OCI-LY7 (cell line): ENCODE data around the gene P2RX5.

Experiments
- EZH2phosphoT487 ChIP-seq: fragments of 200-600 bp; sonication (generic); IDR thresholded peaks from 2 replicates; pipeline ENCODE4 v1.6.1; 2018; ENCODE audit warnings: low read depth, borderline replicate concordance, mild to moderate bottlenecking, mixed run types, antibody characterized with exemption, low read length, moderate library complexity, mixed read lengths
- TF ChIP-seq, protein P1 (sequence below): fragments of 200-600 bp; sonication (generic); conservative IDR thresholded peaks from 2 replicates; pipeline ENCODE4 v1.5.1; 2014; ENCODE audit warnings: mild to moderate bottlenecking, antibody characterized with exemption, low read length, moderate library complexity, mixed read lengths

DNA sequence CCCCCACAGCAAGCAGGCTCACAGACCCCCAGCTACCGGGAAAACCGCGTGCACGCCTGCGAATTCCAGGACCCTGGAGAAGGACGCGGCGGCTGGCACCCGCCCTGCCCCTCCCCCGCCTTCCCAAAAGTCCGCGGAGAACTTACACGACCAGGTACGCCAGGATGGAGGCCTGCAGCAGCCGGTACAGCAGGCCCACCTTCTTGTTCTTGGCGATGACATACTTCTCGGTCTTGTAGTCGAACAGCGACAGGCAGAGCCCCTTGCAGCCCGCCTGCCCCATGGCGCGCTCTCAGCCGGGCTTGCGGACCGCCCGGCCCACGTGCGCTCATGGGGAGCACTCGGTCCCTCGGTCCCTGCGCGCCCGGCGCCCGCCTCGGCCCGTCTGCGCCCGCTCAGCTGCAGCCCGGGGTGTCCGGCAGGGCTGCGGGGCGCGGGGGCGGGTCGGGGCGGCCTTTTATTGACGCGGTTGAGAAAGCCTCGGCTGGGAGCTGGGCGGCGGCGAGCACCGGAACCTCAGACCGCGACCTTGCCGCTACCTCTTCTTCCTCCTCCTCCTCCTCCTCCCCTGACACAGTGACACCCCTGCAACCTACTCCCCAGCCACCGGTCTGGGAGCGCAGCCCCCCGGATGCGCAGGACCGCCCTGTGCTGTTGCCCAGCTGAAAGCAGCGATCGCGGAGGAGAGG, at the start of gene P2RX5:
- TF ChIP-seq, protein P1, sequence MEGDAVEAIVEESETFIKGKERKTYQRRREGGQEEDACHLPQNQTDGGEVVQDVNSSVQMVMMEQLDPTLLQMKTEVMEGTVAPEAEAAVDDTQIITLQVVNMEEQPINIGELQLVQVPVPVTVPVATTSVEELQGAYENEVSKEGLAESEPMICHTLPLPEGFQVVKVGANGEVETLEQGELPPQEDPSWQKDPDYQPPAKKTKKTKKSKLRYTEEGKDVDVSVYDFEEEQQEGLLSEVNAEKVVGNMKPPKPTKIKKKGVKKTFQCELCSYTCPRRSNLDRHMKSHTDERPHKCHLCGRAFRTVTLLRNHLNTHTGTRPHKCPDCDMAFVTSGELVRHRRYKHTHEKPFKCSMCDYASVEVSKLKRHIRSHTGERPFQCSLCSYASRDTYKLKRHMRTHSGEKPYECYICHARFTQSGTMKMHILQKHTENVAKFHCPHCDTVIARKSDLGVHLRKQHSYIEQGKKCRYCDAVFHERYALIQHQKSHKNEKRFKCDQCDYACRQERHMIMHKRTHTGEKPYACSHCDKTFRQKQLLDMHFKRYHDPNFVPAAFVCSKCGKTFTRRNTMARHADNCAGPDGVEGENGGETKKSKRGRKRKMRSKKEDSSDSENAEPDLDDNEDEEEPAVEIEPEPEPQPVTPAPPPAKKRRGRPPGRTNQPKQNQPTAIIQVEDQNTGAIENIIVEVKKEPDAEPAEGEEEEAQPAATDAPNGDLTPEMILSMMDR = no peak
- TF ChIP-seq EZH2phosphoT487 = no peak
